WI38 (cell line): ENCODE results near the gene C14orf132.

Source experiments
- H3K4me3 ChIP-seq: 2 replicates; pipeline ENCODE4 v1.5.1; 2011; ENCODE audit warnings: low read depth, mild to moderate bottlenecking, control low read depth, low read length
- CTCF ChIP-seq: IDR thresholded peaks from 2 replicates; pipeline ENCODE4 v1.5.1; 2012; ENCODE audit warnings: low read depth, mild to moderate bottlenecking, control low read depth, low read length

The C14orf132 gene

GRCh38 chr14:96051642-96052540, 12.7 kb downstream of the C14orf132 start:
- no peak for TF ChIP-seq CTCF
- no peak overlapping the region for H3K4me3 ChIP-seq

GRCh38 chr14:96052541-96053247, 13.5 kb downstream of the C14orf132 start:
- TF ChIP-seq CTCF: 0 out of 2 replicates have a peak, but pooled peaks have one; percentile 14

GRCh38 chr14:96053248-96053599, 14.1 kb downstream of the C14orf132 start:
- no peak overlapping the region for H3K4me3 ChIP-seq
- no peak for TF ChIP-seq CTCF

More at GRCh38 chr14:96052541-96053247, 13.5 kb downstream of the C14orf132 start:
- H3K4me3 ChIP-seq: no peak overlapping the region

GRCh38 chr14:96053600-96054381, 14.6 kb downstream of the C14orf132 start:
- no peak overlapping the region for H3K4me3 ChIP-seq
- TF ChIP-seq CTCF: no peak

- no peak for TF ChIP-seq CTCF
Observed at GRCh38 chr14:96054661-96055060, 15.5 kb downstream of the C14orf132 start.

GRCh38 chr14:96055065-96055752, 16.0 kb downstream of the C14orf132 start:
- no peak for TF ChIP-seq CTCF

More at GRCh38 chr14:96054661-96055060, 15.5 kb downstream of the C14orf132 start:
- no peak overlapping the region for H3K4me3 ChIP-seq

More at GRCh38 chr14:96055065-96055752, 16.0 kb downstream of the C14orf132 start:
- no peak overlapping the region for H3K4me3 ChIP-seq
